Measurements from ENCODE around the gene ORAI2. TPM values are rescaled to one million over a fixed set of nuclear protein-coding genes. Genes with fewer than 3 reads are reported as not detected.

Gene ORAI2
- total and polyA plus RNA-seq, 2 donors (not counting 3 experiments of a cell fraction or from before 2014, with no cell fraction given): 84.1 to 99.1 TPM

DNA sequence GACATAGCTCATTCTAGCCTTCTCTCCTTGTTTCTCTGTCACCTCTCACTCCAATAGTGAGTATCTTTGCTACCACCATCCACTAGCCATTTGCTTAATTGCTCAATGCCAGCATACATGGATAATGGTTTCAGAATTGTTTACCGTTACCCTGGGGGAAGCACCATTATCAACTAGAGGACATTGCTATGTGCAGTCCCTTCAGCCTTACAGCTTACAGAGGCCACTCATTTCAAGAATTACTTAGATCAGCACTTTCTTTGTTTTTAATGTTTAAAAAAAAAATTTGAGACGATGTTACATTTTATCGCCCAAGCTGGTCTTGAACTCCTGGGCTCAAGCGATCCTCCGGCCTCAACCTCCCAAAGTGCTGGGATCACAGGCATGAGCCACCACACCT lies 14.8 kb upstream of the ORAI2 start:
- no peak overlapping the region for H3K4me2 ChIP-seq (ENCODE audit: insufficient read depth, low read length)
- intact Hi-C loops (cut with micrococcal nuclease): no loop called here
- H3K9me1 ChIP-seq (replicated peaks; ENCODE audit: control insufficient read depth, extremely low read depth, insufficient read depth, low read length): no peaks in the 10 kb centered on the region
- no peaks in the 10 kb centered on the region for H3K9me3 ChIP-seq (replicated peaks; ENCODE audit: control insufficient read depth, insufficient read depth, low read length)
- ChIA-PET CTCF (no interaction called here), POLR2A (no interaction called here)
- DNase-seq (ENCODE audit: low read depth, low spot score): no peak
- no peak for FAIRE-seq
- no peaks in the 10 kb centered on the region for H4K20me1 ChIP-seq (replicated peaks; ENCODE audit: control insufficient read depth, extremely low read depth, insufficient read depth, low read length)
- H3K36me3 ChIP-seq (ENCODE audit: control insufficient read depth in 2 of 2, extremely low read depth in 1 of 2, insufficient read depth in 2 of 2, low read length in 2 of 2): peaks cover 3 to 5% of the 10 kb centered on the region in 2 experiments
- H3K4me3 ChIP-seq (replicated peaks in 1 of 3; ENCODE audit: insufficient read depth in 1 of 3, low read depth in 1 of 3, low read length in 3 of 3): no peak overlapping the region
- no peak overlapping the region for H3K9ac ChIP-seq (replicated peaks; ENCODE audit: extremely low read depth, insufficient read depth, low read length)
- no peak overlapping the region for H2AFZ ChIP-seq (ENCODE audit: low read depth, low read length)
- no peak overlapping the region for H3K27ac ChIP-seq (ENCODE audit: insufficient read depth, low read depth, low read length)
- dilution Hi-C loops (cut with MboI; ENCODE audit: extremely low pct_ligation_motif_present, low sequenced_read_pairs): no loop called here
- peaks cover 7% of the 10 kb centered on the region for H3K4me1 ChIP-seq (ENCODE audit: control insufficient read depth, extremely low read depth, insufficient read depth, low read length)
- no peaks in the 10 kb centered on the region for H3K27me3 ChIP-seq (ENCODE audit: control insufficient read depth in 2 of 2, insufficient read depth in 2 of 2, low read length in 2 of 2)
- no TSS peak for BruUV-seq (replicated peaks)
- no peaks in the 10 kb centered on the region for H3K79me2 ChIP-seq (ENCODE audit: control insufficient read depth, insufficient read depth, low read length)
- no peak for TF ChIP-seq GATA2 (IDR thresholded peaks at IDR 0.05; ENCODE audit: insufficient read depth, insufficient read length, low read depth, low read length)
- TF ChIP-seq EZH2 (IDR thresholded peaks at IDR 0.05; ENCODE audit: borderline replicate concordance, low read depth, low read length, severe bottlenecking): no peak
- TF ChIP-seq, protein P1, sequence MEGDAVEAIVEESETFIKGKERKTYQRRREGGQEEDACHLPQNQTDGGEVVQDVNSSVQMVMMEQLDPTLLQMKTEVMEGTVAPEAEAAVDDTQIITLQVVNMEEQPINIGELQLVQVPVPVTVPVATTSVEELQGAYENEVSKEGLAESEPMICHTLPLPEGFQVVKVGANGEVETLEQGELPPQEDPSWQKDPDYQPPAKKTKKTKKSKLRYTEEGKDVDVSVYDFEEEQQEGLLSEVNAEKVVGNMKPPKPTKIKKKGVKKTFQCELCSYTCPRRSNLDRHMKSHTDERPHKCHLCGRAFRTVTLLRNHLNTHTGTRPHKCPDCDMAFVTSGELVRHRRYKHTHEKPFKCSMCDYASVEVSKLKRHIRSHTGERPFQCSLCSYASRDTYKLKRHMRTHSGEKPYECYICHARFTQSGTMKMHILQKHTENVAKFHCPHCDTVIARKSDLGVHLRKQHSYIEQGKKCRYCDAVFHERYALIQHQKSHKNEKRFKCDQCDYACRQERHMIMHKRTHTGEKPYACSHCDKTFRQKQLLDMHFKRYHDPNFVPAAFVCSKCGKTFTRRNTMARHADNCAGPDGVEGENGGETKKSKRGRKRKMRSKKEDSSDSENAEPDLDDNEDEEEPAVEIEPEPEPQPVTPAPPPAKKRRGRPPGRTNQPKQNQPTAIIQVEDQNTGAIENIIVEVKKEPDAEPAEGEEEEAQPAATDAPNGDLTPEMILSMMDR (IDR thresholded peaks at IDR 0.05; ENCODE audit: extremely low read depth in 1 of 2, insufficient read depth in 1 of 2, low read depth in 1 of 2, low read length in 2 of 2): no peak
- no peak for TF ChIP-seq MYC (IDR thresholded peaks at IDR 0.05; ENCODE audit: low read depth, low read length)
- TF ChIP-seq POLR2AphosphoS5 (IDR thresholded peaks at IDR 0.05; ENCODE audit: insufficient read depth, low read depth, low read length): no peak
- no peak for TF ChIP-seq FOS (IDR thresholded peaks at IDR 0.05; ENCODE audit: borderline replicate concordance, insufficient read depth, low read length)
- no peak for TF ChIP-seq POLR2A (IDR thresholded peaks at IDR 0.05; ENCODE audit: low read depth, low read length)
- TF ChIP-seq JUN (IDR thresholded peaks at IDR 0.05; ENCODE audit: borderline replicate concordance, insufficient read depth, insufficient read length, low read depth): no peak
- TF ChIP-seq, protein P2, sequence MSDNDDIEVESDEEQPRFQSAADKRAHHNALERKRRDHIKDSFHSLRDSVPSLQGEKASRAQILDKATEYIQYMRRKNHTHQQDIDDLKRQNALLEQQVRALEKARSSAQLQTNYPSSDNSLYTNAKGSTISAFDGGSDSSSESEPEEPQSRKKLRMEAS (IDR thresholded peaks at IDR 0.05; ENCODE audit: insufficient read depth, insufficient read length): no peak

All from endothelial cell of umbilical vein (primary cell).